Measurements from ENCODE around the gene FGR. TPM values are rescaled to one million over a fixed set of nuclear protein-coding genes. Genes with fewer than 3 reads are reported as not detected.

FGR gene
- polyA plus RNA-seq, 1 donor = 4.0 TPM

DNA sequence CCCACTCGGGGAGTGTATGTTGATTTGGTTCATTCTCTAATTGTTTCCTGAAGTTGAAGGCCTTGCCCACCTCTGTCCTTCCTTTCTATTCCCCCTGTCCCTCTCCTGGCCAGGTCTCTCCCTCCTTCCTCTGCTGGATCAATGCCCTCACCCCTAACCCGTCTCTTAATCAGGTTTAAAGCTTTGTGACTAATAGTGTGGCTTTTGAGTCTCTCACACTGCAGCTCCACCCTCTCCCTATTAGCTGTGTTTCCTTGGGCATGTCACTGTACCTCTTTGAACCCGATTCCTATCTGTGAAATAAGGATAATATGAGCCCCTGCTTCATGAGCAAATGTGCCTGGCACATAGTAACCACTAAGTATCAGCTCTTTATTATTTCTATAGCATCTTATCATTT lies 51.5 kb downstream of the FGR start:
- no peak for DNase-seq
- H3K4me1 ChIP-seq (ENCODE audit: control insufficient read depth, insufficient read depth, low read length) = no peaks in the 10 kb centered on the region
- no peaks in the 10 kb centered on the region for H3K9me3 ChIP-seq (ENCODE audit: control insufficient read depth, low read depth, low read length)
- H3K36me3 ChIP-seq (ENCODE audit: control insufficient read depth, insufficient read depth, low read length) = peaks cover 6% of the 10 kb centered on the region
- H3K27me3 ChIP-seq (ENCODE audit: control insufficient read depth, insufficient read depth, low read length) = no peaks in the 10 kb centered on the region
- no peak overlapping the region for H3K4me3 ChIP-seq (ENCODE audit: low read length)
- no peak overlapping the region for H3K27ac ChIP-seq (ENCODE audit: low read length)
- WGBS (ENCODE audit: insufficient coverage, low lambda C conversion rate) = no CpG with 5 or more reads among the region's 3 CpGs

DNA sequence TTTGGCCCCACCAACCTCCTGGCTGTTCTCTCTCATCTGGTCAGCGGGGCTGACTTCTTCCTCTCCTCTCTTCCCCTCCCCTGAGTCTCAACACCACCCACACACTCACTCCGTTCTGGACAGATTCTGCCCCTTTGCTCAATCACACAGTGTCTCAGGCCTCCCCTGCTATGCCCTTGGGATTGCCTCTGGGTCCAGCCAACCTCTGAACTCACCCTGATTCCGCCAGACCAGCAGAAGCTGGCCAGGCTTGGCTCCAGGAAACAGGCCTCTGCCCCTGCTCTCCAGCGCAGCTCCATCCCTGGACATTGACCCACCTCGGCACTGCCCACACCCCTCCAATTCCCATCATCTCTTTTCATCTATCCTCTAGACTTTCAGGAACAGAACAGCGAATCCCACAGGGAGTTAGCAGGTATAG lies 53.2 kb downstream of the FGR start:
- Histone ChIP-seq H3K9me3 (ENCODE audit: control insufficient read depth, low read depth, low read length) (no peaks in the 10 kb centered on the region), H3K36me3 (ENCODE audit: control insufficient read depth, insufficient read depth, low read length) (no peaks in the 10 kb centered on the region), H3K4me3 (ENCODE audit: low read length) (no peak overlapping the region), H3K4me1 (ENCODE audit: control insufficient read depth, insufficient read depth, low read length) (no peaks in the 10 kb centered on the region), H3K27ac (ENCODE audit: low read length) (no peak overlapping the region), H3K27me3 (ENCODE audit: control insufficient read depth, insufficient read depth, low read length) (no peaks in the 10 kb centered on the region)
- WGBS (ENCODE audit: insufficient coverage, low lambda C conversion rate) = no CpG with 5 or more reads among the region's 6 CpGs
- DNase-seq = no peak

- peaks cover 28% of the 10 kb centered on the region for H3K4me1 ChIP-seq (ENCODE audit: control insufficient read depth, insufficient read depth, low read length)
- no peaks in the 10 kb centered on the region for H3K9me3 ChIP-seq (ENCODE audit: control insufficient read depth, low read depth, low read length)
- no peak overlapping the region for H3K27ac ChIP-seq (ENCODE audit: low read length)
- DNase-seq = no peak
- no peaks in the 10 kb centered on the region for H3K36me3 ChIP-seq (ENCODE audit: control insufficient read depth, insufficient read depth, low read length)
- H3K27me3 ChIP-seq (ENCODE audit: control insufficient read depth, insufficient read depth, low read length) = no peaks in the 10 kb centered on the region
- WGBS (ENCODE audit: insufficient coverage, low lambda C conversion rate) = no CpG with 5 or more reads among the region's 4 CpGs
- H3K4me3 ChIP-seq (ENCODE audit: low read length) = no peak overlapping the region
Measured at GRCh38 chr1:27577504-27578188, 57.3 kb downstream of the FGR start.

GRCh38 chr1:27576806-27577227 lies 58.2 kb downstream of the FGR start:
- WGBS (ENCODE audit: insufficient coverage, low lambda C conversion rate) = no CpG with 5 or more reads among the region's 7 CpGs
- no peaks in the 10 kb centered on the region for H3K27me3 ChIP-seq (ENCODE audit: control insufficient read depth, insufficient read depth, low read length)
- H3K4me3 ChIP-seq (ENCODE audit: low read length) = no peak overlapping the region
- H3K36me3 ChIP-seq (ENCODE audit: control insufficient read depth, insufficient read depth, low read length) = no peaks in the 10 kb centered on the region
- H3K27ac ChIP-seq (ENCODE audit: low read length) = no peak overlapping the region
- DNase-seq = no peak
- H3K9me3 ChIP-seq (ENCODE audit: control insufficient read depth, low read depth, low read length) = no peaks in the 10 kb centered on the region
- H3K4me1 ChIP-seq (ENCODE audit: control insufficient read depth, insufficient read depth, low read length) = peaks cover 36% of the 10 kb centered on the region

- no CpG with 5 or more reads among the region's 44 CpGs for WGBS (ENCODE audit: insufficient coverage, low lambda C conversion rate)
- no peaks in the 10 kb centered on the region for H3K9me3 ChIP-seq (ENCODE audit: control insufficient read depth, low read depth, low read length)
Measured at GRCh38 chr1:27575840-27576331, 59.1 kb downstream of the FGR start.

DNA sequence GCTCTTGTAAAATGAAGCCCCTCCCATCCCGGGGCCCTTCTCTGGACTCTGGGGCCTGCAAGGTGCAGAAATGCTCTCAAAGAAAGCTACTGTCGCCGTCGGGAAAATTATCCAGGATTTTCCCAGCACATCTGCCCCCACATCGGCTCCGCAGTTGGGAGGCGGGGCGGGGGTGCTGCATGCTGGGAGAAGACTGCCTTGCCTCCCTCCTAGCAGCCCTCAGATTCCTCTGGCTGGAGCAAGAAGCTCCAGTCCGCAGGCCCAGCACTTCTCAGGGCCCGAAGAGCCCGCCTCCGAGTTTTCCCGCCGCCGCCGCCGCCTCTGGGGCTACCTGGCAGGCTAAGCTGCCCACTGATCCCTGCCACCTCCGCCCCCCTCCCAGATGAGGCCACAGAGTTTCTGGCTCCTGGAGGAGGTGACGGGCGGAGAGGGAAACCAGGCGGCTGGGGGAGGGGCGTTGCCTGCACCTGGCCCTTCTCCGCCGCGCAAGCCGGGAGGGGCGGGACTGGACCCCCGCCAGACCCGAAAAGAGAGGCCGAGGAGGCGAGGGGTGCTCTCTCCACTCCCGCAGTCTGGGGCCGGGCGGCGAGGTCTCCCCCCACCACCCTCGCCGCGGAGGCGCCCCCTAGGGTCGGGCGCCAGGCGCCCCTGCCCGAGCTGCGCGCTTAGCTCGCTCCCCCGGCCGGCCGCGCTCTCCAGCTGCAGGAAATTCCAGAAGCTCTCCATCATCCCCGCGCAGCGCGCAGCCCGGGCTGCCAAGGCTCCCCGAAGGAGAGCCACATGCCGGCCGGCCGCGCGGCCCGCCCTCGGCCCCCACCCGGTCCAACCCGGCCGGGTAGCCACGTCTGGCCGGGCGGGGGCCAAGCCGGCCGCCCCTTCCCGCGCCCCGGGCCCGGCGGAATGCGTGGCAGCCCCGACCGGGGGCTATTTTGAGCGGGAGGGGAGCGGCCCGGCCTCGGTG lies 59.8 kb downstream of the FGR start:
- peak in 1 of 2 donors; percentile 79 for DNase-seq
- H3K36me3 ChIP-seq (ENCODE audit: control insufficient read depth, insufficient read depth, low read length) = no peaks in the 10 kb centered on the region
- no CpG with 5 or more reads among the region's 83 CpGs for WGBS (ENCODE audit: insufficient coverage, low lambda C conversion rate)
- peak overlapping the region; percentile 68 for H3K27ac ChIP-seq (ENCODE audit: low read length)
- H3K4me3 ChIP-seq (ENCODE audit: low read length) = peak overlapping the region; percentile 39
- H3K27me3 ChIP-seq (ENCODE audit: control insufficient read depth, insufficient read depth, low read length) = no peaks in the 10 kb centered on the region
- H3K9me3 ChIP-seq (ENCODE audit: control insufficient read depth, low read depth, low read length) = no peaks in the 10 kb centered on the region
- peaks cover 48% of the 10 kb centered on the region for H3K4me1 ChIP-seq (ENCODE audit: control insufficient read depth, insufficient read depth, low read length)

More at GRCh38 chr1:27575840-27576331, 59.1 kb downstream of the FGR start:
- peak in 1 of 2 donors; percentile 62 for DNase-seq
- Histone ChIP-seq H3K4me1 (ENCODE audit: control insufficient read depth, insufficient read depth, low read length) (peaks cover 44% of the 10 kb centered on the region), H3K4me3 (ENCODE audit: low read length) (peak overlapping the region; percentile 34), H3K27me3 (ENCODE audit: control insufficient read depth, insufficient read depth, low read length) (no peaks in the 10 kb centered on the region), H3K36me3 (ENCODE audit: control insufficient read depth, insufficient read depth, low read length) (no peaks in the 10 kb centered on the region), H3K27ac (ENCODE audit: low read length) (peak overlapping the region; percentile 27)

DNA sequence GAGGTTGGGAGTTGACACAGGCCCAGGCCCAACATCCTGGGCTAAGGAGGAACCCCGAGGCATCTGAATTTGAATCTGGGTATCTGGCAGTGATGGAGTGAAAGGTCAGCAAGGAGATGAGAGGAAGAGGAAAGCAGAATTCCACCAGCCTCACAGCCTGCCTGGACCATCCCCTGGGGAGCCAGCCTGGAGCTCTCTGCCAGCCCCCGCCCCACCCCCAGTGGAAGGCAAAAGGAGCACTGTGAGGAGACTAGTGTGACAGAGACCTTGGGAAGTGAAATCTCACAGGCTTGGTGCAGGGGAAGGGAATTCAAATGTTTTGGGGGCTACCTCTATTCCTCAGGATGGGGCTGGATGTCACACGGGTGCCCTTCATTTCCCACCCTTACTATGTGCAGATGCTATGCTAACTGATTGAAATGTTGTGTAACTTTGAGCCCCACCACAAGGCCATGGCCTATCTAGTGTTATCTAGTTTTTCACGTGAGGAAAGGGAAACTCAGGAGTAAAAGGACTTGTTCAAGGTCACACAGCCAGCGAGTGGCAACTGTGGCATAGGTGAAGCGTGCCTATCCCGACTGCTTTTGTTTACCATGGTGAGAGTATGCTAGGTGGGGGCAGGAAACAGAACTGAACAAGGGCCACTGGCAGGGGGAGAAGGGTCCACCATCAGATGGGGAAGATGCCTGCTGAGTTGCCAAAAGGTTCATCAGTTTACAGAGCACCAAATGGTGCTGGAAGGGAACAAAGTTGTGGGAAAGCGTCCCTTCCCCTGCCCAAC lies 60.8 kb downstream of the FGR start:
- H3K9me3 ChIP-seq (ENCODE audit: control insufficient read depth, low read depth, low read length) = no peaks in the 10 kb centered on the region
- H3K27me3 ChIP-seq (ENCODE audit: control insufficient read depth, insufficient read depth, low read length) = no peaks in the 10 kb centered on the region
- WGBS (ENCODE audit: insufficient coverage, low lambda C conversion rate) = no CpG with 5 or more reads among the region's 8 CpGs
- DNase-seq = no peak
- peaks cover 48% of the 10 kb centered on the region for H3K4me1 ChIP-seq (ENCODE audit: control insufficient read depth, insufficient read depth, low read length)
- H3K4me3 ChIP-seq (ENCODE audit: low read length) = no peak overlapping the region
- H3K36me3 ChIP-seq (ENCODE audit: control insufficient read depth, insufficient read depth, low read length) = no peaks in the 10 kb centered on the region
- peak overlapping the region; percentile 68 for H3K27ac ChIP-seq (ENCODE audit: low read length)

DNA sequence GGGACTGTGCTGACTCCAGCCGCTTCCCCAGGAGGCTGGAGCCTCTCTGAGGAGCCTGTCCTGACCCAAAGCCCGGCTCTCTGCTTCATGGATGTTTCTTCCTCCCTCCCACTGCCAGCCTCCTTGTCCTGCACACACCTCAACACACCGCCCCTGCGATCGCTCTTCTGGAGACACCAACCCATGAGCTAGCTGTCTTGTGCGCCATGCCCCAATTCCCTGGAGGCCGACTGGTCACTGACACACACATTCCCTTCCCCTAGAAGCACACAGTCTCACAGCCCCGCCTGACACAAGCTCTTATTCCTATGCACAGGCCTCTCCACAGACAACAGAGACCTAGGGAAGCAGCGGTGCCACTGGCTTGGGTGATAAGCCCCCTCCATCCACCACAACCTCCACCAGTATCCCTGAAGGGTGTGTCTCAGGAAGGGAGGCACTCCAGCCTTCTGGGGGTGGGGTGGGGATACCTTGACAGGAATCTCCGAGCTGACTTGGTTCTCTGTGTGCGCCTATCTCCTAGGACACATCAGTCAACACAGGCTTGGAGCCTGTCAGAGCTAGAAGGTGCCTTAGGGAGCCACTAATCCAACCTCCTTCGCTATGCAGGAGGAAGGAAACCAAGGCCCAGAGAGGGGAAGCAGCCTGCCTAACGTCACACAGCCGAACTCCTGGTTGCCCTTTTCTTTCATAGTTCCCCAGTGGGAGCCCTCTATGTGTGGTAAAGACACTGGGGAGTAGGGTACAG lies 62.1 kb downstream of the FGR start:
- Histone ChIP-seq H3K36me3 (ENCODE audit: control insufficient read depth, insufficient read depth, low read length) (no peaks in the 10 kb centered on the region), H3K4me3 (ENCODE audit: low read length) (no peak overlapping the region), H3K9me3 (ENCODE audit: control insufficient read depth, low read depth, low read length) (no peaks in the 10 kb centered on the region), H3K27me3 (ENCODE audit: control insufficient read depth, insufficient read depth, low read length) (no peaks in the 10 kb centered on the region), H3K27ac (ENCODE audit: low read length) (no peak overlapping the region), H3K4me1 (ENCODE audit: control insufficient read depth, insufficient read depth, low read length) (peaks cover 52% of the 10 kb centered on the region)
- no peak for DNase-seq
- no CpG with 5 or more reads among the region's 14 CpGs for WGBS (ENCODE audit: insufficient coverage, low lambda C conversion rate)

- Histone ChIP-seq H3K9me3 (ENCODE audit: control insufficient read depth, low read depth, low read length) (no peaks in the 10 kb centered on the region), H3K4me3 (ENCODE audit: low read length) (no peak overlapping the region), H3K27me3 (ENCODE audit: control insufficient read depth, insufficient read depth, low read length) (no peaks in the 10 kb centered on the region), H3K27ac (ENCODE audit: low read length) (no peak overlapping the region), H3K36me3 (ENCODE audit: control insufficient read depth, insufficient read depth, low read length) (no peaks in the 10 kb centered on the region), H3K4me1 (ENCODE audit: control insufficient read depth, insufficient read depth, low read length) (peaks cover 59% of the 10 kb centered on the region)
- WGBS (ENCODE audit: insufficient coverage, low lambda C conversion rate) = no CpG with 5 or more reads among the region's 9 CpGs
- no peak for DNase-seq
Measured at GRCh38 chr1:27572019-27572678, 62.8 kb downstream of the FGR start.

Data from large intestine (tissue), 3 donors.